Measurements from ENCODE around the gene MEX3A.
"Not testable (repeated sequence)": the region's sequence is repeated elsewhere in the genome, so short reads cannot be mapped to it uniquely, and the experiment has no call there.

Gene MEX3A

GRCh38 chr1:156118177-156118868 is 36.1 kb upstream of the MEX3A start:
- DNase-seq: no peak

DNA sequence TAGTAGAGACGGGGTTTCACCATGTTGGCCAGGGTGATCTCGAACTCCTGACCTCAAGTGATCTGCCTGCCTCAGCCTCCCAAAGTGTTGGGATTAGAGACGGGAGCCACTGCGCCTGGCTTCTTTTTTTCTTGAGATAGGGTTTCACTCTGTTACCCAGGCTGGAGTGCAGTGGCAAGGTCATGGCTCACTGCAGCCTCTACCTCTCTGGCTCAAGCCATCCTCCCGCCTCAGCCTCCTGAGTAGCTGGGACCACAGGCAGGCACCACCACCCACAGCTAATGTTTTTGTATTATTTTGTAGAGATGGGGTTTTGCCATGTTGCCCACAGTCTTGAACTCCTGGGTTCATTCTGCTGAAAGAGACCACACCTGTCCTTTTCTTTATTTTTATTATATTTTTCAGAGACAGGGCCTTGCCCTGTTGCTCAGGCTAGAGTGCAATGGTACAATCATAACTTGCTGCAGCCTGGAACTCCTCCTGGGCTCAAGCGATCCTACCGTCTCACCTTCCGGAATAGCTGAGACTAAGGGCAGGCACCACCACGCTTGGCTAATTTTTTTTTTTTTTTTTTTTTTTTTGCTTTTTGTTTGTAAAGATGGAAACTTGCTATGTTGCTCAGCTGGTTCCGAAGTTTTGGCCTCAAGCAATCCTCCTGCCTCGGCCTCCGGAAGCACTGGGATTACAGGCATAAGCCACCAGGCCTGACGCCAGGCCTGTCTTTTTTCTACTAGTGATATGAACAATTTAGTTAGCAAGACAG is 35.3 kb upstream of the MEX3A start:
- DNase-seq: no peak

DNA sequence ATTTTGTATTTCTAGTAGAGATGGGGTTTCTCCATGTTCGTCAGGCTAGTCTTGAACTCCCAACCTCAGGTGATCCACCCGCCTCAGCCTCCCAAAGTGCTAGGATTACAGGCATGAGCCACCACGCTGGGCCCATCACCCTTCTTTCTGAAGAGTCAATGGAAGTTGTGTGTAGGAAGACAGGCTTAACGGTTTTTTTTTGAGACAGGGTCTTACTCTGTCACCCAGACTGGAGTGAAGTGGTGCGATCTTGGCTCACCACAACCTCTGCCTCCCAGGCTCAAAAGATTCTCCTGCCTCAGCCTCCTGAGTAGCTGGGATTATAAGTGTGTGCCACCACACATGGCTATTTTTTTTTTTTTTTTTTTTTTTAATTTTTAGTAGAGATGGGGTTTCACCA is 34.5 kb upstream of the MEX3A start:
- DNase-seq: not testable (repeated sequence)

GRCh38 chr1:156115514-156116374 is 33.5 kb upstream of the MEX3A start:
- DNase-seq: no peak

DNA sequence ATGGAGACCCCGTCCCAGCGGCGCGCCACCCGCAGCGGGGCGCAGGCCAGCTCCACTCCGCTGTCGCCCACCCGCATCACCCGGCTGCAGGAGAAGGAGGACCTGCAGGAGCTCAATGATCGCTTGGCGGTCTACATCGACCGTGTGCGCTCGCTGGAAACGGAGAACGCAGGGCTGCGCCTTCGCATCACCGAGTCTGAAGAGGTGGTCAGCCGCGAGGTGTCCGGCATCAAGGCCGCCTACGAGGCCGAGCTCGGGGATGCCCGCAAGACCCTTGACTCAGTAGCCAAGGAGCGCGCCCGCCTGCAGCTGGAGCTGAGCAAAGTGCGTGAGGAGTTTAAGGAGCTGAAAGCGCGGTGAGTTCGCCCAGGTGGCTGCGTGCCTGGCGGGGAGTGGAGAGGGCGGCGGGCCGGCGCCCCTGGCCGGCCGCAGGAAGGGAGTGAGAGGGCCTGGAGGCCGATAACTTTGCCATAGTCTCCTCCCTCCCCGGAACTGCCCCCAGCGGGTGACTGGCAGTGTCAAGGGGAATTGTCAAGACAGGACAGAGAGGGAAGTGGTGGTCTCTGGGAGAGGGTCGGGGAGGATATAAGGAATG is 32.8 kb upstream of the MEX3A start:
- no peak for DNase-seq

- no peak for DNase-seq
These were observed 32.0 kb upstream of the MEX3A start, which contains the start of gene LMNA for GRCh38 chr1:156114101-156114918. LMNA (plus strand) TSS chr1:156114711; CDS start chr1:156114919, 208 bp downstream.

DNA sequence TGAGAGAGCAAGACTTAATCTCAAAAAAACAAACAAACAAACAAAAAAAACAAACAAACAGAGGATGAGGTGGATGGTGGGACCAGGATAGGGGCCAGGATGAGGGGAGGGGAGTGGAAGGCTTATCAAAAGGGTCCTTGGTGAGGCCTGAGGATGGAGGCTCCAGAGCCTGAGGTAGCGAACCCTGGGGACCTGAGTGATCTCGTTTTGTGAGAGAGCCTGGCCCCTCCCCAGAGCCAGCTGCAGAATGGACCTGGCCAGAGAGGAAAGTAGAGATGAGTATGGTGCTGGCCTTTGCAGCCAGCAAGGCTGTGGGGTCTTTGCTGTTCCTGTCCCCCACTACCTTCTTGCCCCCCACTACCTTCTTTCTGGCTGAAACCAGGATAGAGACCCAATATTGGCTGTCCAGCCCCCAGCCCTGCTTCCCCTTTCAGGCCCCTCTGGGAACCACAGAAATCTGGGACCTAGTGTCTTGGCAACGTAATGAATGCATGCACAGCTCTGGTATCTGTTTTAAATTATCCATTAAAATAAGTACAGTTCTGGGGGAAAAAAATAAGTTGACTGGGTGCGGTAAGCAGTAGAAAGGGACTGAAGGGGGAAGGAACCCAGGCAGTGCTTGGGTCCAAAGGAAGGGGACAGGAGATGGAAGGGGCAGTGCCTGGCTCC is 31.2 kb upstream of the MEX3A start:
- no peak for DNase-seq

- no peak for DNase-seq
These were observed 30.2 kb upstream of the MEX3A start for GRCh38 chr1:156112276-156113137.

DNA sequence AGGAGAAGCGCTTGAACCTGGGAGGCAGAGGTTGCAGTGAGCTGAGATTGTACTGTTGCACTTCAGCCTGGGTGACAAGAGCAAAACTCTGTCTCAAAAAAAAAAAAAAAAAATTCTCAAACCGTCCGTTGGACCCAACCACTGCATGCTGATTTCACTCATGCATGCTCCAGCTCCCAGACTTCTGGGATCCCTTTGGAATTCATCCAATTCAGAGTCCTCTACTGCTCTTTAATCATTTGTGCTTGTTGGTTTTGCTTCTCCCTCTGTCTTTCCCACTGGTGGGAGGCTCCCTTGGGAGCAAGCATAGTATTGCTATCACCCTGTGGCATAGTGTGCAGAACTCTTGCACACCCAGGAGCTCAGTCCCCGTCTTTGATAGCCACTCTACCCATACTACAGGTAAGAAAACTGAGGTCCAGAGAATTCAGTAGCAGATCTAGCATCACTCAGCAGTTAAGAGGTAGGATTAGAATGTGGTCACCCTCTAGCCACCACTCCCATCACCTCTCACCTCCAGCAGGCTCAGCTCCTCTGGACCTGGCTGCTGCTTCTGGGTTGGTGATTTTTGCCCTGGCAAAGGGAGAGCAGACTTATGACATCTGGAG is 29.2 kb upstream of the MEX3A start:
- DNase-seq: no peak

- no peak for DNase-seq
These were observed 28.0 kb upstream of the MEX3A start for GRCh38 chr1:156110252-156110651.

- no peak for DNase-seq
These were observed 26.5 kb upstream of the MEX3A start for GRCh38 chr1:156108664-156109241.

DNA sequence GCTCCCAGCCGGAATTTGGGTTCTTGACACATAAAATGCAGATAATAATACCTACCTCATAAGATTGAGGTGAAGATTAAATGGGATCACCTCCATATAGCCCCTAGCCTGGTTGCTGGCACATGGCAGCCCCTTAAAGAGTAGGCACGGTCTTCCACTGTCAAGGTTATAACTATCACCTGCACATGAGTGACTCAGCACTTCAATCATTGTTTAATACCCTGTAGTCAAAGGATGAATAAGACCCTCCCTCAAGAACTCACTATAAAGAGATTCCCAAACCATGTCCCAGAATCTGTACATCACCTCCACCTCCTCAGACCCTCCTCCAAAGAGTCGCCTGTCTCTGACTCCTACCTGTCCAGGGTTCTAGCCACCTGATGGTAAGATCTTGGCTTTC is 25.8 kb upstream of the MEX3A start:
- no peak for DNase-seq

GRCh38 chr1:156106624-156107488 is 24.6 kb upstream of the MEX3A start:
- DNase-seq: no peak

GRCh38 chr1:156104861-156105832 is 22.9 kb upstream of the MEX3A start:
- DNase-seq: no peak

- no peak for DNase-seq
These were observed 22.0 kb upstream of the MEX3A start for GRCh38 chr1:156104065-156104810.

GRCh38 chr1:156103521-156103947 is 21.3 kb upstream of the MEX3A start:
- DNase-seq: no peak

Data from NCI-H524 treated with DMSO at 0.1 percent for 48 hours (cell line).